Endothelial cell of umbilical vein (primary cell): Measurements from ENCODE around the gene SLFN5. TPM values are rescaled to one million over a fixed set of nuclear protein-coding genes. Genes with fewer than 3 reads are reported as not detected.
"Not testable (repeated sequence)": the region's sequence is repeated elsewhere in the genome, so short reads cannot be mapped to it uniquely, and the experiment has no call there.

Experiments
- BruUV-seq: library from RNA; stranded (reverse); fragments of 400-500 nt; replicated peaks from 2 replicates; lab custom pipeline; 2021; lab: Mats Ljungman, UMichigan
- CTCF ChIA-PET: fragments of 300-600, 350-600 bp; sonication (Branson Sonifier 250); formaldehyde crosslinking; loops from one replicate; lab custom pipeline; 2021; ENCODE audit warnings: antibody characterized with exemption, inconsistent platforms; lab: Charles Lee
- POLR2A ChIA-PET: fragments of 300-600, 350-600 bp; sonication (Branson Sonifier 250); formaldehyde crosslinking; loops from one replicate; lab custom pipeline; 2021; ENCODE audit warnings: antibody characterized with exemption, inconsistent platforms; lab: Charles Lee
- DNase-seq: peaks from one replicate; pipeline ENCODE4 v3.0.0-alpha.2; 2011; ENCODE audit warnings: low read depth, low spot score
- FAIRE-seq: peaks from 2 replicates; lab custom pipeline; 2011; peaks lifted over from hg19 to GRCh38; lab: Jason Lieb, UNC
- H2AFZ ChIP-seq: 2 replicates; pipeline ENCODE4 v1.6.0; 2012; ENCODE audit warnings: low read depth, low read length, control low read depth, inconsistent platforms
- H3K27ac ChIP-seq: 2 replicates; pipeline ENCODE4 v1.5.1; 2011; ENCODE audit warnings: low read depth, mild to moderate bottlenecking, control low read depth, low read length, moderate library complexity; ENCODE audit not compliant: insufficient read depth
- H3K27me3 ChIP-seq, 2 experiments: 2 replicates each; pipeline versions ENCODE4 v1.6.0 to v1.6.1; 2011; ENCODE audit warnings: low read length in 2 of 2, mixed read lengths in 1 of 2; ENCODE audit not compliant: control insufficient read depth in 2 of 2, insufficient read depth in 2 of 2
- H3K36me3 ChIP-seq, 2 experiments: 2 replicates in 1 of 2; 3 replicates in 1 of 2; pipeline ENCODE4 v1.5.1; 2011; ENCODE audit warnings: low read length in 2 of 2, mild to moderate bottlenecking in 1 of 2, moderate library complexity in 1 of 2; ENCODE audit not compliant: control insufficient read depth in 2 of 2, insufficient read depth in 2 of 2; ENCODE audit errors: extremely low read depth in 1 of 2
- H3K4me1 ChIP-seq: 3 replicates; pipeline ENCODE4 v1.5.1; 2011; ENCODE audit warnings: mild to moderate bottlenecking, low read length; ENCODE audit not compliant: control insufficient read depth, insufficient read depth; ENCODE audit errors: extremely low read depth
- H3K4me2 ChIP-seq: 2 replicates; pipeline ENCODE4 v1.6.1; 2011; ENCODE audit warnings: low read length, control low read depth, mixed read lengths; ENCODE audit not compliant: insufficient read depth
- H3K4me3 ChIP-seq, 3 experiments: fragments of 200-600 bp in 1 of 3; sonication (generic), shearing (Covaris generic) in 1 of 3; replicated peaks in 1 of 3; 2 replicates each; pipeline ENCODE4 v1.5.1; 2011 to 2016; ENCODE audit warnings: control low read depth in 3 of 3, low read length in 3 of 3, mild to moderate bottlenecking in 2 of 3, inconsistent platforms in 1 of 3, low read depth in 1 of 3, moderate library complexity in 1 of 3; ENCODE audit not compliant: insufficient read depth in 1 of 3
- H3K79me2 ChIP-seq: 2 replicates; pipeline ENCODE4 v1.6.0; 2012; ENCODE audit warnings: low read length, inconsistent platforms; ENCODE audit not compliant: control insufficient read depth, insufficient read depth
- H3K9ac ChIP-seq: replicated peaks from 2 replicates; pipeline ENCODE3; 2011; ENCODE audit warnings: low read length, control low read depth; ENCODE audit not compliant: insufficient read depth; ENCODE audit errors: extremely low read depth
- H3K9me1 ChIP-seq: replicated peaks from 3 replicates; pipeline ENCODE4 v1.6.0; 2011; ENCODE audit warnings: mild to moderate bottlenecking, low read length; ENCODE audit not compliant: control insufficient read depth, insufficient read depth; ENCODE audit errors: extremely low read depth
- H3K9me3 ChIP-seq: replicated peaks from 2 replicates; pipeline ENCODE4 v1.5.1; 2012; ENCODE audit warnings: low read length, inconsistent platforms; ENCODE audit not compliant: control insufficient read depth, insufficient read depth
- H4K20me1 ChIP-seq: replicated peaks from 2 replicates; pipeline ENCODE3; 2011; ENCODE audit warnings: mild to moderate bottlenecking, low read length; ENCODE audit not compliant: control insufficient read depth, insufficient read depth; ENCODE audit errors: extremely low read depth
- EZH2 ChIP-seq: IDR thresholded peaks from 2 replicates; pipeline ENCODE4 v1.6.1; 2012; ENCODE audit warnings: borderline replicate concordance, low read depth, mild to moderate bottlenecking, moderate library complexity, low read length, inconsistent platforms; ENCODE audit not compliant: severe bottlenecking
- FOS ChIP-seq: IDR thresholded peaks from 2 replicates; pipeline ENCODE4 v1.6.1; 2011; ENCODE audit warnings: mild to moderate bottlenecking, low read length, moderate library complexity, borderline replicate concordance; ENCODE audit not compliant: insufficient read depth
- GATA2 ChIP-seq: IDR thresholded peaks from 2 replicates; pipeline ENCODE4 v1.7.0; 2011; ENCODE audit warnings: low read depth, mild to moderate bottlenecking, moderate library complexity, mixed read lengths, low read length; ENCODE audit not compliant: insufficient read length, insufficient read depth
- JUN ChIP-seq: IDR thresholded peaks from 2 replicates; pipeline ENCODE4 v1.6.1; 2011; ENCODE audit warnings: borderline replicate concordance, low read depth; ENCODE audit not compliant: insufficient read length, insufficient read depth
- MYC ChIP-seq: IDR thresholded peaks from one replicate; pipeline ENCODE4 v1.6.1; 2011; ENCODE audit warnings: mild to moderate bottlenecking, low read depth, low read length
- POLR2A ChIP-seq: IDR thresholded peaks from 2 replicates; pipeline ENCODE4 v1.6.1; 2012; ENCODE audit warnings: low read depth, mild to moderate bottlenecking, control low read depth, low read length
- POLR2AphosphoS5 ChIP-seq: IDR thresholded peaks from 2 replicates; pipeline ENCODE4 v1.6.1; 2012; ENCODE audit warnings: low read depth, mild to moderate bottlenecking, control low read depth, low read length, moderate library complexity; ENCODE audit not compliant: insufficient read depth
- dilution Hi-C: fragments of 300-500 bp; cut with MboI; formaldehyde crosslinking; loops from one replicate; pipeline ENCODE4 v1.15.0; 2019; ENCODE audit warnings: low sequenced_read_pairs; ENCODE audit not compliant: extremely low pct_ligation_motif_present
- intact Hi-C: fragments of 100-400 bp; cut with micrococcal nuclease; formaldehyde crosslinking; loops from one replicate; pipeline ENCODE4 v1.10.0; 2022
- polyA plus RNA-seq, 4 experiments: library from polyadenylated mRNA; depleted of rRNA in 3 of 4; stranded (reverse) in 3 of 4; unstranded in 1 of 4; fragments of >200 nt; gene quantifications; 2 replicates each; pipeline versions ENCODE4 v1.2.1 to v1.2.3, GENCODE V29; 2011 to 2012; ENCODE audit warnings: missing spikeins in 1 of 4
- total RNA-seq: library from RNA; stranded (reverse); gene quantifications from 2 replicates; pipeline ENCODE4 v1.2.3, GENCODE V29; 2021
- TF ChIP-seq, protein P1 (sequence below), 2 donors: IDR thresholded peaks; 1 replicate in 1 of 2; 2 replicates in 1 of 2; pipeline ENCODE4 v1.5.1; 2011; ENCODE audit warnings: low read length in 2 of 2, mild to moderate bottlenecking in 2 of 2, moderate library complexity in 2 of 2, control low read depth in 1 of 2, inconsistent platforms in 1 of 2, low read depth in 1 of 2; ENCODE audit not compliant: insufficient read depth in 1 of 2; ENCODE audit errors: extremely low read depth in 1 of 2
- TF ChIP-seq, protein P2 (sequence below): IDR thresholded peaks from 2 replicates; pipeline ENCODE4 v1.6.1; 2011; ENCODE audit not compliant: insufficient read depth, insufficient read length

SLFN5 gene
- total and polyA plus RNA-seq, 2 donors (not counting 3 experiments of a cell fraction or from before 2014, with no cell fraction given), result 4.5 to 24.2 TPM

DNA sequence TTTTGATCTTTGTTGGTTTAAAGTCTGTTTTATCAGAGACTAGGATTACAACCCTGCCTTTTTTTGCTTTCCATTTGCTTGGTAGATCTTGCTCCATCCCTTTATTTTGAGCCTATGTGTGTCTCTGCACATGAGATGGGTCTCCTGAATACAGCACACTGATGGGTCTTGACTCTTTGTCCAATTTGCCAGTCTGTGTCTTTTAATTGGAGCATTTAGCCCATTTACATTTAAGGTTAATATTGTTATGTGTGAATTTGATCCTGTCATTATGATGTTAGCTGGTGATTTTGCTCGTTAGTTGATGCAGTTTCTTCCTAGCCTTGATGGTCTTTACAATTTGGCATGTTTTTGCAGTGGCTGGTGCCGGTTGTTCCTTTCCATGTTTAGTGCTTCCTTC lies 40.3 kb upstream of the SLFN5 start:
- H3K9me1 ChIP-seq, POLR2A ChIA-PET, H2AFZ ChIP-seq, FAIRE-seq, dilution Hi-C loops, H3K4me1 ChIP-seq, BruUV-seq, H3K4me3 ChIP-seq, H3K4me2 ChIP-seq, intact Hi-C loops, DNase-seq, H4K20me1 ChIP-seq, H3K27ac ChIP-seq, CTCF ChIA-PET, H3K36me3 ChIP-seq, H3K27me3 ChIP-seq, H3K9me3 ChIP-seq, H3K9ac ChIP-seq, H3K79me2 ChIP-seq: not testable (repeated sequence)

DNA sequence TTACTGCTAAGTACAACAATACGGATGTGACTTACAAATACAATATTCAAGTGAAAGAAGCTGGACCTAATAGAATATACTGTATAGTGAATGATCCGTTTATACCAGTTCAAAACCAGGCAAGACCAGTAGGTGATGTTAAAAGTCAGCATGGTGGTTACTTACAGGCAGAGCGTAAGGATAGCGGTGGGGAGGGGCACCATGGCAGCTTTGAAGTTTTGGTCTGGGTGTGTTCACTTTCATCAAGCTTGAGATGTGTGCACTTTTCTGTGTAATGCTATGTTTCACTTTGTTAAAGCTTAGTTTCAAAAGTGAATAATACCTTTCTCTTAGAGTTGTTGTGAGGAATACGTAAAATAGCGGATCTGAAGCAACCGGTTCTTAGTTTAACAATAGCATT lies 32.1 kb upstream of the SLFN5 start:
- Histone ChIP-seq H3K4me3 (no peak overlapping the region), H3K4me1 (no peaks in the 10 kb centered on the region), H3K79me2 (no peaks in the 10 kb centered on the region), H3K4me2 (no peak overlapping the region), H2AFZ (no peak overlapping the region), H3K27me3 (peaks cover 12 to 23% of the 10 kb centered on the region in 2 experiments), H3K36me3 (no peaks in the 10 kb centered on the region), H3K9ac (no peak overlapping the region), H3K9me1 (no peaks in the 10 kb centered on the region), H4K20me1 (no peaks in the 10 kb centered on the region), H3K9me3 (no peaks in the 10 kb centered on the region), H3K27ac (no peak overlapping the region)
- ChIA-PET CTCF (no interaction called here), POLR2A (no interaction called here)
- intact Hi-C loops (no loop called here), dilution Hi-C loops (no loop called here)
- TF ChIP-seq JUN (no peak), GATA2 (no peak), FOS (no peak), MYC (no peak), POLR2AphosphoS5 (no peak), POLR2A (no peak), EZH2 (no peak)
- TF ChIP-seq, protein P1, sequence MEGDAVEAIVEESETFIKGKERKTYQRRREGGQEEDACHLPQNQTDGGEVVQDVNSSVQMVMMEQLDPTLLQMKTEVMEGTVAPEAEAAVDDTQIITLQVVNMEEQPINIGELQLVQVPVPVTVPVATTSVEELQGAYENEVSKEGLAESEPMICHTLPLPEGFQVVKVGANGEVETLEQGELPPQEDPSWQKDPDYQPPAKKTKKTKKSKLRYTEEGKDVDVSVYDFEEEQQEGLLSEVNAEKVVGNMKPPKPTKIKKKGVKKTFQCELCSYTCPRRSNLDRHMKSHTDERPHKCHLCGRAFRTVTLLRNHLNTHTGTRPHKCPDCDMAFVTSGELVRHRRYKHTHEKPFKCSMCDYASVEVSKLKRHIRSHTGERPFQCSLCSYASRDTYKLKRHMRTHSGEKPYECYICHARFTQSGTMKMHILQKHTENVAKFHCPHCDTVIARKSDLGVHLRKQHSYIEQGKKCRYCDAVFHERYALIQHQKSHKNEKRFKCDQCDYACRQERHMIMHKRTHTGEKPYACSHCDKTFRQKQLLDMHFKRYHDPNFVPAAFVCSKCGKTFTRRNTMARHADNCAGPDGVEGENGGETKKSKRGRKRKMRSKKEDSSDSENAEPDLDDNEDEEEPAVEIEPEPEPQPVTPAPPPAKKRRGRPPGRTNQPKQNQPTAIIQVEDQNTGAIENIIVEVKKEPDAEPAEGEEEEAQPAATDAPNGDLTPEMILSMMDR (IDR thresholded peaks at IDR 0.05; ENCODE audit: extremely low read depth in 1 of 2, insufficient read depth in 1 of 2, low read depth in 1 of 2, low read length in 2 of 2), result no peak
- TF ChIP-seq, protein P2, sequence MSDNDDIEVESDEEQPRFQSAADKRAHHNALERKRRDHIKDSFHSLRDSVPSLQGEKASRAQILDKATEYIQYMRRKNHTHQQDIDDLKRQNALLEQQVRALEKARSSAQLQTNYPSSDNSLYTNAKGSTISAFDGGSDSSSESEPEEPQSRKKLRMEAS, result no peak
- FAIRE-seq (no peak), DNase-seq (no peak)
- no TSS peak for BruUV-seq
